Motor neuron (in vitro differentiated cells): ENCODE measurements around the gene GADL1. TPM values are rescaled to one million over a fixed set of nuclear protein-coding genes. Genes with fewer than 3 reads are reported as not detected.

Experiments
- ATAC-seq, 8 experiments: fragments of 200-7000 bp; cut with Tn5 transposase; replicated peaks in 6 of 8; 2 replicates each; pipeline ENCODE4 v1.8.0; 2021; ENCODE audit warnings: mild to moderate bottlenecking in 8 of 8, moderate library complexity in 8 of 8
- H3K27ac ChIP-seq, 2 donors: fragments of 250-450 bp; sonication (Bioruptor Pico); 2 replicates each; pipeline ENCODE4 v1.9.0; 2021; ENCODE audit warnings: antibody characterized with exemption in 2 of 2, mild to moderate bottlenecking in 2 of 2, moderate library complexity in 1 of 2
- H3K4me1 ChIP-seq, 2 donors: fragments of 250-450 bp; sonication (Bioruptor Pico); replicated peaks in 1 of 2; 2 replicates each; pipeline ENCODE4 v1.6.1; 2021; ENCODE audit warnings: antibody characterized with exemption in 2 of 2, mild to moderate bottlenecking in 2 of 2, moderate library complexity in 1 of 2
- H3K4me3 ChIP-seq, 5 donors: fragments of 250-450 bp; sonication (Bioruptor Pico); 2 replicates each; pipeline ENCODE4 v1.9.0; 2021; ENCODE audit warnings: antibody characterized with exemption in 5 of 5, mild to moderate bottlenecking in 5 of 5, moderate library complexity in 4 of 5
- WGBS, 10 experiments: fragments of 450-650 bp; shearing (Covaris generic); methylation state at CpG; one replicate each; pipeline ENCODE4 v1.0.0; 2022; 5-methylcytosine and 5-hydroxymethylcytosine counted together
- in situ Hi-C, 9 experiments: fragments of 400-800 bp; cut with MboI; loops; one replicate each; pipeline ENCODE4 v1.15.0; 2021; ENCODE audit warnings: low sequenced_read_pairs in 9 of 9, low pct_unique_long_range_greater_than_20kb in 2 of 9; ENCODE audit not compliant: unreplicated experiment in 9 of 9
- total RNA-seq, 8 experiments: library from RNA; unstranded; fragments of 300-600 nt; gene quantifications; 2 replicates each; pipeline versions ENCODE4 v1.2.3 to v1.2.4, GENCODE V29; 2022

Gene GADL1
- total RNA-seq, 8 experiments from 2014 or later, result 0.07 to 3.9 (median 0.49) TPM

DNA sequence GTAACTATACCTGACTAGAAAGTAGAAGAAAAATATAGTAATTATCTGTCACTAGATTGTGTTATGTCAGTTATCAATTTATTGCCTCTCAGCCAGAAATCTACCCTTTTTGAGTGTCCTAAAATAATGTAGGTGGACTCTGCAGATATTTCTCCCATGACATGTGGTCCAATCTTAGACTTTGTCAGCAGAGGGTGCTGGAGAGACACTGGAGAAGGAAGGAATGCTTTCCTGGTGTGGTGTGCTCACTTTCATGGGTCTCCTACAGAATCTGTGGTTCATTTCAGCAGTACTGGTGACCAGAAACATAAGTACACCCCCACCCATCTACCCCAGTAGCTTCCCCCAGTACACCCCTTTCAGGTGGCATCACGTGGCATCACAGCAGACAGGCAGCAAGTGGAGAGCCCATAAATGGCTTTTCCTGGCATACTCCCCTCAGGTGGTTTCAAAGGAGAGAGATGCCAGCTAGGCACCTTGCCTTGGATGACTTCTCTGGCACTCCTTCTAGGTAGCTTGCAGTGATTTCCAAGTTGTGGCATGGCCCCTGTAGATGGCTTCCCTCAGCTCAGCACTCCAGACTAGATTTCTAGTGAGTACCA is 114.7 kb downstream of the GADL1 start:
- 100% methylated on average over 1 of the region's 1 CpG; no CpG with 5 or more reads in 8 of the 10 experiments for WGBS, 10 experiments
- Histone ChIP-seq H3K4me1 (peaks cover 3 to 7% of the 10 kb centered on the region in 2 donors), H3K4me3 (no peak overlapping the region), H3K27ac (no peak overlapping the region)
- in situ Hi-C loops, result loop anchor here in 2 of 9 experiments (10.0 to 25.0 kb wide), 2 partner anchors 345 to 358 kb away; no protein-coding TSS in a partner anchor
- peak in 3 of 8 experiments; percentile 81 to 93 (median 88) for ATAC-seq

DNA sequence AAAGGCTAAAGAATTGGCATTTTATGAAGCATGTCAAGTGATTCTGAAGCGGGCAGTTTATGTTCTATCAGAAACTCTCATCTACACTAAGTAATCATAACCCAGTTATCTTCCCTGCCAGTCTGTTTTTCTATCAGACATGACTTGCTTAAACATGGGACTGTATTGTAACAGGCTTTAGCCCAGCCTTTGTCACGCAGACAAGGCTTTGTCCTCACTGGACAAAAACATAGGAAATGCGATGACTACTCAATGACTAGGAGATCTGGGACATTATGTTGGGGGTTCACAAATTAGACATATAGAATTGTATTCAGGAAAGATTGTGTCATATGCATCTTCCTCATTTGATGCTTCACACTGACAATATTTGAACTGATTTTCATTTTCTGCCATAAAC is 115.5 kb downstream of the GADL1 start:
- Histone ChIP-seq H3K27ac (no peak overlapping the region), H3K4me1 (peaks cover 5 to 14% of the 10 kb centered on the region in 2 donors), H3K4me3 (no peak overlapping the region)
- in situ Hi-C loops, result loop anchor here in 2 of 9 experiments (10.0 to 25.0 kb wide), 2 partner anchors 346 to 358 kb away; no protein-coding TSS in a partner anchor
- 83 to 100% (median 93%) methylated on average over 1 to 3 of the region's 3 CpGs for WGBS, 10 experiments
- no peak for ATAC-seq

DNA sequence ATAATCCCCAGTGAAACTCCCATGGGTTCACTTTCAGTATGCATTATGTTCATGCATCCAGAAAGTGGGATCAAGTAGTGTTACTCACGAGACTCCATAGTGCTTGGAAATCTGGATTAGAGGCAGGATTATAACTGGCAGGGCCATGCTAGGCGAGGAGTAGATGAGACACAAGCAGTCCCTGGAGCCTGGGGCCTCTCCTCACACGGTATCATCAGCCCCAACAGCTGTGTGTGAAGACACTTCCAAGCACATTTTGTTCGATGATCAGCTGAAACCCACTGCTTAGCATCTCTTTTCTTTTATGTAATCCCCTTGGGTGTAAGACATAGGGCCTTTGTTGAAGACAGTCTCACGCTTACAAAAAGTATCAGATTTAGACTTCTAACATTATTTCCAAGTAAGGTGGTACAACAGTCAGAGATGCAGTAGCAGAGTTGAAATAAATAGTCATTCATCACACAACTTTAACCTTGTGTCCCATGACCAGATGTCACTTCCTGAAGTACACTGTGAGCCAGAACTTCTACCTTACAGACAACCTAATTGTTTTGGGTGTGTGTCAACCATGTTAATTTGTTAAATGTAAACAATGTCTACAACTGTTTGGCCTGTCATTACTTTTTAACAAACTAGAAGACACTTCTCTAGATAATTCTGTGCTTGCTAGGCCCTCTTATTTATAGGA is 116.9 kb downstream of the GADL1 start:
- in situ Hi-C loops, result loop anchor here in 2 of 9 experiments (10.0 to 25.0 kb wide), 2 partner anchors 347 to 360 kb away; no protein-coding TSS in a partner anchor
- Histone ChIP-seq H3K4me3 (no peak overlapping the region), H3K27ac (no peak overlapping the region), H3K4me1 (peaks cover 5 to 14% of the 10 kb centered on the region in 2 donors)
- peak in 1 of 8 experiments; percentile 30 for ATAC-seq
- 40 to 100% (median 89%) methylated on average over 1 to 5 of the region's 5 CpGs; no CpG with 5 or more reads in 1 of the 10 experiments for WGBS, 10 experiments

GRCh38 chr3:30776186-30776815 is 118.2 kb downstream of the GADL1 start:
- 29 to 100% (median 80%) methylated on average over 1 to 3 of the region's 3 CpGs for WGBS, 10 experiments
- no peak overlapping the region for H3K4me3 ChIP-seq
- in situ Hi-C loops, result loop anchor here in 2 of 9 experiments (10.0 to 25.0 kb wide), 2 partner anchors 348 to 361 kb away; no protein-coding TSS in a partner anchor
- H3K27ac ChIP-seq, result no peak overlapping the region
- ATAC-seq, result no peak
- H3K4me1 ChIP-seq, result peaks cover 10 to 21% of the 10 kb centered on the region in 2 donors

DNA sequence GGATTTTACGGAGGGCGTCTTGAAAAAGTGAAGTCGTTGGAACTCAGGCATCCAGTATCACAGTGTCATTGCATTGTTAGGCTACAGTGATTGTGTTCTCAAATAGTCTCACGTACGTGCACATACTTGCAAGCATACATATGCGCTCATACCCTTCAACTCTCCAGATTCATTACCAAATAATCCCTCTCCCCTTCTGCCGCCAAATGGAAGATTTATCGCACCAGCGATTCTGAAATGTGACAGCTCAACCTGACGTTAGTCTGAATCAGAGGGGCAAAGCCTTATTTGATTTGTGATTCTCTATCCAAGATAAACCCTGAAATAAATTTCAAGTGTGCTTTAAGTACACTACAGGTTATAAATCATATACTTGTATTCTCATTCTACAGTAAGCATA is 119.4 kb downstream of the GADL1 start:
- WGBS, 10 experiments, result 10 to 87% (median 62%) methylated on average over 1 to 10 of the region's 10 CpGs
- Histone ChIP-seq H3K27ac (no peak overlapping the region), H3K4me1 (peaks cover 20 to 26% of the 10 kb centered on the region in 2 donors), H3K4me3 (no peak overlapping the region)
- in situ Hi-C loops, result loop anchor here in 2 of 9 experiments (10.0 to 25.0 kb wide), 2 partner anchors 350 to 362 kb away; no protein-coding TSS in a partner anchor
- peak in 5 of 8 experiments; percentile 38 to 82 (median 74) for ATAC-seq

DNA sequence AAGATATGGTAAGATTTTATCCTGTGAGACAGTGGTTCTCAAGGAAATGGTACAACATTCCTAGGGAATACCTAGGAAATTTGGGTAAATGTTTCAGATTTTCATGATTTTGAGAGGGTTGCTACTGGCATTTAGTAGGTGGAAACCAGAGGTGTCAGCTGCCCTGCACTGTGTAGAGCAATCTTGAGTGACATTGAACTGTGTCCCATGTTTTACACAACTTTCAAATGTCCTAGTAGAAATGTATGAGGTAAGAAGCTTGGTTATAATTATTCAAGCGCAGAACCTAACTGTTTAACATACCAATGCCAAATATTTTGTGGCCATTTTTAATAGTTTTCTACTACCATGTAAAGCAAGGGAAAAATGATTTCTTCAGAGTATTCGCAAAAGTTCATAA is 120.4 kb downstream of the GADL1 start:
- no peak for ATAC-seq
- Histone ChIP-seq H3K4me3 (no peak overlapping the region), H3K4me1 (peaks cover 21 to 26% of the 10 kb centered on the region in 2 donors), H3K27ac (no peak overlapping the region)
- in situ Hi-C loops, result loop anchor here in 3 of 9 experiments (10.0 to 25.0 kb wide), 2 partner anchors 351 to 988 kb away; no protein-coding TSS in a partner anchor
- WGBS, 10 experiments, result 0 to 100% (median 100%) methylated on average over 1 to 2 of the region's 2 CpGs; no CpG with 5 or more reads in 1 of the 10 experiments

GRCh38 chr3:30770387-30770786 is 124.1 kb downstream of the GADL1 start:
- peak; percentile 91 to 100 (median 93) for ATAC-seq
- Histone ChIP-seq H3K4me1 (peaks cover 21 to 24% of the 10 kb centered on the region in 2 donors), H3K27ac (no peak overlapping the region), H3K4me3 (no peak overlapping the region)
- 10 to 83% (median 50%) methylated on average over 1 to 3 of the region's 3 CpGs; no CpG with 5 or more reads in 4 of the 10 experiments for WGBS, 10 experiments
- in situ Hi-C loops, result loop anchor here in 3 of 9 experiments (10.0 to 25.0 kb wide), 2 partner anchors 354 to 992 kb away; no protein-coding TSS in a partner anchor

DNA sequence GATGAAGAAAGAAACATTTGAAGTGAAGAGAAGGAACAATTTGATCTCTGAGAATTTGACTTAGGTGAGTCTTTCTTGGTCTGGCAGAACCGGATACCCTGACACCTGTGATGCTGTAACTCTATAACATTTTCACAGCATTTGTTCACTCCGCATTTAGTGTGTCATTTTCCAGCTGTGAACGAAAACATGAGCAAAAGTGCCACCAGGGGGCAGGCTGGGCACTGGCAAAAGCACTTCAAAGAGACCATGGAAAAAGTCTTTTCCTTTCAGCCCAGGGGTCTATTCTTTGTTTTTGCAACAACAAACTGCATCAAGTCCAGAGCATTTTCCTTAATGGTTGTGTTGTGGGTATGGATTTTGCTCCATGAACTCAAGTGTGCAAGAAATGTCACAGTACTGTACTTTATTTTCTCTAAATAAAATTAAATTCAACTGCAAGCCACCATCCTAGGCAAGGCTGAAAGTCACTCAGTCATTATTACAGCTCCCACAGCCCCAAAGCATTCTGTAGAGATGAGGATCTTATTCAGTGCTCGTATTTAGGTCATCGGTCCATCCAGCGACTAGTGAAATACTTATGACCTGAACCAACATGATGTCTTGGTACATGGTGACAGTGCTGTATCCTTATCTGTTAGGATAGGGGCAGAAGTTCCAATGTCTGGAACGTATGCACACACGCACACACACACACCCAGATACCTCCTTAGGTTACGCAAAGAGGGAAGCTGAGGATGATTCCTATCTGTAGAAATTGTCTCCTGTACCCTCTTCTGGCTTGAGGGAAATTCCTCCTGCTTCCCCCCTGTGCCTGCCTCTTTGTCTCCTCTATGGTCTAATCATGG is 125.5 kb downstream of the GADL1 start:
- no peak overlapping the region for H3K27ac ChIP-seq
- no peak overlapping the region for H3K4me3 ChIP-seq
- peak in 6 of 8 experiments; percentile 13 to 57 (median 34) for ATAC-seq
- in situ Hi-C loops, result loop anchor here in 2 of 9 experiments (25.0 kb wide), 1 partner anchor 993 kb away; no protein-coding TSS in a partner anchor
- peaks cover 11 to 16% of the 10 kb centered on the region in 2 donors for H3K4me1 ChIP-seq
- WGBS, 10 experiments, result 0 to 100% (median 54%) methylated on average over 1 to 8 of the region's 9 CpGs; no CpG with 5 or more reads in 1 of the 10 experiments

GRCh38 chr3:30768046-30768445 is 126.4 kb downstream of the GADL1 start:
- in situ Hi-C loops, result loop anchor here in 2 of 9 experiments (25.0 kb wide), 1 partner anchor 994 kb away; no protein-coding TSS in a partner anchor
- no peak for ATAC-seq
- Histone ChIP-seq H3K27ac (no peak overlapping the region), H3K4me3 (no peak overlapping the region), H3K4me1 (peaks cover 11 to 16% of the 10 kb centered on the region in 2 donors)
- 0 to 78% (median 40%) methylated on average over 1 of the region's 1 CpG; no CpG with 5 or more reads in 1 of the 10 experiments for WGBS, 10 experiments

DNA sequence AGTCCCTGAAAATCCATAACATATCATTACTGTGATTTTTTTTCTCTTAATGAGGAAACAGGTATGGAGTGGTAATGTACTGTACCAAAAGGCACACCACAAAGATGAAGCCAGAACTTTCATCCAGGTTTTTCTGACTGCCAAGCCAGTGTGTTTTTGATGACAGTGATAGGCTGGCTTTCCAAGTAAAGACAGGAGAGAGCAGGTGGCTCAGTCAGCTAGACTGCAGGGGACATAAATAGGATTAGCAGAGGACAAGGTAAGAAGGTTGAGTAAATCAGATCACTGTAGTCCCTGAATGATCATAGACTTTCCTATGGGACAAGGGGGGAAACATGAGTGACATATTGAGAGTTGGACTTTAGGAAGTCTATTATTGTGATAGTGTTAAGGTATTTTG is 127.9 kb downstream of the GADL1 start:
- H3K4me1 ChIP-seq, result peaks cover 7 to 13% of the 10 kb centered on the region in 2 donors
- no peak for ATAC-seq
- no peak overlapping the region for H3K4me3 ChIP-seq
- in situ Hi-C loops, result loop anchor here in 2 of 9 experiments (25.0 kb wide), 1 partner anchor 996 kb away; no protein-coding TSS in a partner anchor
- H3K27ac ChIP-seq, result no peak overlapping the region

DNA sequence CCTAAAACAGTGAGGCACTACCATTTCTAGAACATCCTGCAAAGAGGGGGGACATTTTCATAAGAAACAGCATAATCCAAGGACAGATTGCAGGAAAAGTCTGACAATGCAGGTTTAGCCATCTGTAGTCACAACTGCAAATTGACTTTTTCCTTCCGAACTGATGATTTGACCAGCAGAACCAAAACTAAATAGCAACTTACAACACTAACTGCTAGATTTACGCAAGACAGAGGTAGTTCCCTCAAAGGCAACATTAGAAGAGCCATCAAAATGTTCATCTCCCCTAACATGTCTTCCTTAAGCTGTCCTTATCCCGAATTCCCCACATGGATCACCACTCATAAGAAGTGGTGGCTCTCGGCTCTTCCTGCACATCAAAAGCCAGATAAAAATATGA is 129.6 kb downstream of the GADL1 start:
- no peak for ATAC-seq
- Histone ChIP-seq H3K27ac (no peak overlapping the region), H3K4me1 (no peaks in the 10 kb centered on the region), H3K4me3 (no peak overlapping the region)
- WGBS, 10 experiments, result 64 to 100% (median 90%) methylated on average over 1 to 4 of the region's 4 CpGs; no CpG with 5 or more reads in 3 of the 10 experiments
- in situ Hi-C loops, result loop anchor here in 2 of 9 experiments (25.0 kb wide), 1 partner anchor 997 kb away; no protein-coding TSS in a partner anchor

GRCh38 chr3:30764281-30764680 is 130.2 kb downstream of the GADL1 start:
- Histone ChIP-seq H3K4me1 (no peaks in the 10 kb centered on the region), H3K27ac (no peak overlapping the region), H3K4me3 (no peak overlapping the region)
- in situ Hi-C loops, result loop anchor here in 2 of 9 experiments (25.0 kb wide), 1 partner anchor 998 kb away; no protein-coding TSS in a partner anchor
- no peak for ATAC-seq
- 21 to 83% (median 62%) methylated on average over 2 to 3 of the region's 3 CpGs; no CpG with 5 or more reads in 1 of the 10 experiments for whole genome bisulfite sequencing, 10 experiments
